Tibial nerve (tissue), 4 donors: ENCODE results near the gene EXOC3L2. TPM values are rescaled to one million over a fixed set of nuclear protein-coding genes. Genes with fewer than 3 reads are reported as not detected.
"Not testable (repeated sequence)": the region's sequence is repeated elsewhere in the genome, so short reads cannot be mapped to it uniquely, and the experiment has no call there.

ENCODE experiments used
- DNase-seq, 2 donors: peaks; one replicate each; pipeline ENCODE4 v3.0.0-alpha.2; 2019; ENCODE audit warnings: low spot score in 2 of 2
- H3K27ac ChIP-seq, 4 donors: fragments of 200-600 bp; sonication (generic) in 3 of 4; one replicate each; pipeline ENCODE4 v1.5.1; 2017 to 2019; ENCODE audit warnings: mild to moderate bottlenecking in 1 of 4
- H3K27me3 ChIP-seq, 2 donors: fragments of 200-600 bp; sonication (generic) in 1 of 2; one replicate each; pipeline versions ENCODE4 v1.5.1 to v1.6.0; 2017 to 2019
- H3K36me3 ChIP-seq, 3 donors: fragments of 200-600 bp; sonication (generic); one replicate each; pipeline ENCODE4 v1.5.1; 2018 to 2019
- H3K4me1 ChIP-seq, 4 donors: fragments of 200-600 bp; sonication (generic) in 3 of 4; one replicate each; pipeline ENCODE4 v1.5.1; 2017 to 2019
- H3K4me3 ChIP-seq, 4 donors: fragments of 200-600 bp; sonication (generic) in 3 of 4; one replicate each; pipeline ENCODE4 v1.5.1; 2017 to 2019; ENCODE audit warnings: mild to moderate bottlenecking in 1 of 4, moderate library complexity in 1 of 4
- H3K9me3 ChIP-seq, 4 donors: fragments of 200-600 bp; sonication (generic) in 3 of 4; one replicate each; pipeline ENCODE4 v1.5.1; 2017 to 2019
- EP300 ChIP-seq, 2 donors: sonication (generic); formaldehyde crosslinking; IDR thresholded peaks; one replicate each; pipeline ENCODE4 v1.6.1; 2017; ENCODE audit warnings: antibody characterized with exemption in 2 of 2, mild to moderate bottlenecking in 1 of 2
- POLR2A ChIP-seq, 2 donors: fragments of 450-650 bp; IDR thresholded peaks; one replicate each; pipeline ENCODE4 v1.6.1; 2017; ENCODE audit warnings: antibody characterized with exemption in 2 of 2, mild to moderate bottlenecking in 2 of 2, moderate library complexity in 2 of 2
- WGBS, 2 donors: methylation state at CpG; one replicate each; pipeline ENCODE4 v1.1.5; 2018; 5-methylcytosine and 5-hydroxymethylcytosine counted together
- total RNA-seq, 4 donors: library from RNA; depleted of rRNA; stranded (reverse); fragments of >200 nt; gene quantifications; one replicate each; pipeline ENCODE4 v1.1.0, GENCODE V29; 2016
- TF ChIP-seq, protein P1 (sequence below), 5 experiments: fragments of 200-600 bp in 3 of 5; fragments of 450-650 bp in 2 of 5; sonication (generic) in 3 of 5; IDR thresholded peaks; one replicate each; pipeline ENCODE4 v1.5.1; 2016 to 2019; ENCODE audit warnings: antibody characterized with exemption in 5 of 5, mild to moderate bottlenecking in 3 of 5, moderate library complexity in 2 of 5

The EXOC3L2 gene
- total RNA-seq, 4 donors from 2014 or later, result 0.63 to 3.7 (median 2.3) TPM

DNA sequence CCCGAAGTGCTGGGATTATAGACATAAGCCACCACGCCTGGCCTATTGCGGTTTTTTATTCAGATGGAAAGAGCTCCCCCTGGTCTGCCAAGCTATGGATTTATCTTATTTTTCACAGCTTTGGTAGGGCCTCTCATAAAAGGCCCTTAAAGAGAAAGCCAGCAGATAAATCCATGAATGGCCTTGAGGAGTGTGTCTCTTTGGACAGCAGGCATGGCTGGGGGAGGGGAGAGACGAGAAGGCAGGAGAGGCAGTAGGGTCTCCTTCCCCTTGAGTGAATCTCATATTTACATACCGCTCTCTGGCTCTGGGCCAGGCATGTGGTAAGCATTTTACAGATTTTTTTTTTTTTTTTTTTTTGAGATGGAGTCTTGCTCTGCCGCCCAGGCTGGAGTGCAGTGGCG is 31.1 kb upstream of the EXOC3L2 start:
- 76 to 78% methylated on average over 7 of the region's 7 CpGs for WGBS, 2 donors
- Histone ChIP-seq H3K27ac (no peak overlapping the region), H3K4me3 (no peak overlapping the region), H3K27me3 (no peaks in the 10 kb centered on the region), H3K9me3 (no peaks in the 10 kb centered on the region), H3K36me3 (peaks cover 0 to 89% (median 4%) of the 10 kb centered on the region in 3 donors), H3K4me1 (peaks cover 0 to 7% (median 0%) of the 10 kb centered on the region in 4 donors)
- TF ChIP-seq POLR2A (IDR thresholded peaks at IDR 0.05), result no peak
- no peak for TF ChIP-seq EP300 (IDR thresholded peaks at IDR 0.05)
- TF ChIP-seq, protein P1, sequence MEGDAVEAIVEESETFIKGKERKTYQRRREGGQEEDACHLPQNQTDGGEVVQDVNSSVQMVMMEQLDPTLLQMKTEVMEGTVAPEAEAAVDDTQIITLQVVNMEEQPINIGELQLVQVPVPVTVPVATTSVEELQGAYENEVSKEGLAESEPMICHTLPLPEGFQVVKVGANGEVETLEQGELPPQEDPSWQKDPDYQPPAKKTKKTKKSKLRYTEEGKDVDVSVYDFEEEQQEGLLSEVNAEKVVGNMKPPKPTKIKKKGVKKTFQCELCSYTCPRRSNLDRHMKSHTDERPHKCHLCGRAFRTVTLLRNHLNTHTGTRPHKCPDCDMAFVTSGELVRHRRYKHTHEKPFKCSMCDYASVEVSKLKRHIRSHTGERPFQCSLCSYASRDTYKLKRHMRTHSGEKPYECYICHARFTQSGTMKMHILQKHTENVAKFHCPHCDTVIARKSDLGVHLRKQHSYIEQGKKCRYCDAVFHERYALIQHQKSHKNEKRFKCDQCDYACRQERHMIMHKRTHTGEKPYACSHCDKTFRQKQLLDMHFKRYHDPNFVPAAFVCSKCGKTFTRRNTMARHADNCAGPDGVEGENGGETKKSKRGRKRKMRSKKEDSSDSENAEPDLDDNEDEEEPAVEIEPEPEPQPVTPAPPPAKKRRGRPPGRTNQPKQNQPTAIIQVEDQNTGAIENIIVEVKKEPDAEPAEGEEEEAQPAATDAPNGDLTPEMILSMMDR (IDR thresholded peaks at IDR 0.05), result no peak
- no peak for DNase-seq

DNA sequence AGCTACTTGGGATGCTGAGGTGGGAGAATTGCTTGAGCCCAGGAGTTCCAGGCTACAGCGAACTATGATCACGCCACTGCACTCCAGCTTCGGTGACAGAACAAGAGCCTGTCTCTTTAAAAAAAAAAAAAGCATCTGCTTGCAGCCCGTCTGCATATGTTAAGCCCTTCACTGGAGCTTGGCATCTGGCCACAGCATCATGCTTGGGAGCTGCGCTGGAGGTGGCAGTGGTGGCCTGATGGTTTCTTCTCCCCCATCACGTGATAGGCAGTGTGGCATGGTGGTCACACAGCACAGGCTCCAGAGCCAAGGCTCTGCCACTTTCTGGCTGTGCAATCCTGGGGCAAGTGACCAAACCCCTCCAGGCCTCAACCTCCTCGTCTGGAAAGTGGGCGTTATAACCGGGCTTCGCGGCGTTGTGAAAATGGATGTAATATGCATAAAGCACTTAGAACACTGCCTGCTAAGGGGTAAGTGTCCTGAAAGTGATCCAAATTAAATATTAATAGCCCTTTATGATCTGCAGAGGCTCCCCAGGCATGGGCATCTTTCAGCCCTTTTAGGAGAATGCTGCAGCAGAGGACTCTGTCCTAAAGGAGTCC is 30.3 kb upstream of the EXOC3L2 start:
- H3K27ac ChIP-seq, result no peak overlapping the region
- H3K4me3 ChIP-seq, result no peak overlapping the region
- WGBS, 2 donors, result 62% methylated on average over 11 to 12 of the region's 12 CpGs
- no peaks in the 10 kb centered on the region for H3K9me3 ChIP-seq
- H3K36me3 ChIP-seq, result peaks cover 0 to 88% (median 4%) of the 10 kb centered on the region in 3 donors
- H3K4me1 ChIP-seq, result peaks cover 0 to 7% (median 0%) of the 10 kb centered on the region in 4 donors
- H3K27me3 ChIP-seq, result no peaks in the 10 kb centered on the region
- no peak for DNase-seq
- TF ChIP-seq POLR2A (IDR thresholded peaks at IDR 0.05), result no peak
- TF ChIP-seq EP300 (IDR thresholded peaks at IDR 0.05), result no peak
- TF ChIP-seq, protein P1 (IDR thresholded peaks at IDR 0.05), result no peak

DNA sequence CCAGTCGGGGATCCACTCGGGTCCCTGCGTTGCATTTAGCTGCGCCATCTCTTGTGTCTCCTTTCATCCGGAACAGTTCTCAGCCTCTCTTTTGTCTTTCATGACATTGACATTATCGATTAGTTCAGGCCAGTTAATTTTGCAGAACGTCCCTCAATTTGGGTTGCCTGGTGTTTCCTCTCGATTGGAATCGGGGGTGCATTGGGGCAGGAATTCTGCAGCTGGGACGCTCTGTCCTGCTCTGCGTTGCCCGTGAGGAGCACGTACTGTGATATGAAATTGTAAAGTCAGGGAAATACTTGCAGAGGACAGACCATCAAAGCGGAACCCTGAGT is 28.3 kb upstream of the EXOC3L2 start:
- Histone ChIP-seq H3K27ac (no peak overlapping the region), H3K4me1 (peaks cover 0 to 7% (median 0%) of the 10 kb centered on the region in 4 donors), H3K4me3 (no peak overlapping the region), H3K36me3 (peaks cover 0 to 87% (median 4%) of the 10 kb centered on the region in 3 donors), H3K9me3 (no peaks in the 10 kb centered on the region), H3K27me3 (no peaks in the 10 kb centered on the region)
- no peak for TF ChIP-seq POLR2A (IDR thresholded peaks at IDR 0.05)
- no peak for TF ChIP-seq EP300 (IDR thresholded peaks at IDR 0.05)
- TF ChIP-seq, protein P1 (IDR thresholded peaks at IDR 0.05), result no peak
- 78 to 81% methylated on average over 14 of the region's 14 CpGs for WGBS, 2 donors
- DNase-seq, result no peak

DNA sequence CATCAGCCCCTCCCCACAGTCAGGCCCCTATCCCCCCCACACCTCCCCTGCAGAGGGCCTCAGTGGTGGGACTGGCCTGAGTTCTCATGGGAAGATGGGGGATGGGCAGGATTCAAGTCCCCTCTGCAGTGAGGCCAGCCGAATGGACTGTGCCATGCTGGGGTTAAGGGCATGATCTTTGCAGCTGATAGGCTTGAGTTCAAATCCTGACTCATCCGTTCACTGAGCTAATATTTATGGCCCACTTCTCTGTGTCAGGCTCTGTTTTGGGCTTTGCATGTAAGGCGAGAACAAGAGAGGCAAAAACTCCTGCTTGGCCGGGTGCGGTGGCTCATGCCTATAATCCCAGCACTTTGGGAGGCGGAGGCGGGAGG is 26.5 kb upstream of the EXOC3L2 start:
- Histone ChIP-seq H3K4me3 (no peak overlapping the region), H3K9me3 (no peaks in the 10 kb centered on the region), H3K4me1 (peaks cover 0 to 7% (median 0%) of the 10 kb centered on the region in 4 donors), H3K36me3 (peaks cover 0 to 92% (median 4%) of the 10 kb centered on the region in 3 donors), H3K27me3 (no peaks in the 10 kb centered on the region), H3K27ac (no peak overlapping the region)
- TF ChIP-seq, protein P1 (IDR thresholded peaks at IDR 0.05), result no peak
- no peak for TF ChIP-seq POLR2A (IDR thresholded peaks at IDR 0.05)
- TF ChIP-seq EP300 (IDR thresholded peaks at IDR 0.05), result no peak
- no peak for DNase-seq
- 69 to 79% methylated on average over 7 of the region's 7 CpGs for WGBS, 2 donors

DNA sequence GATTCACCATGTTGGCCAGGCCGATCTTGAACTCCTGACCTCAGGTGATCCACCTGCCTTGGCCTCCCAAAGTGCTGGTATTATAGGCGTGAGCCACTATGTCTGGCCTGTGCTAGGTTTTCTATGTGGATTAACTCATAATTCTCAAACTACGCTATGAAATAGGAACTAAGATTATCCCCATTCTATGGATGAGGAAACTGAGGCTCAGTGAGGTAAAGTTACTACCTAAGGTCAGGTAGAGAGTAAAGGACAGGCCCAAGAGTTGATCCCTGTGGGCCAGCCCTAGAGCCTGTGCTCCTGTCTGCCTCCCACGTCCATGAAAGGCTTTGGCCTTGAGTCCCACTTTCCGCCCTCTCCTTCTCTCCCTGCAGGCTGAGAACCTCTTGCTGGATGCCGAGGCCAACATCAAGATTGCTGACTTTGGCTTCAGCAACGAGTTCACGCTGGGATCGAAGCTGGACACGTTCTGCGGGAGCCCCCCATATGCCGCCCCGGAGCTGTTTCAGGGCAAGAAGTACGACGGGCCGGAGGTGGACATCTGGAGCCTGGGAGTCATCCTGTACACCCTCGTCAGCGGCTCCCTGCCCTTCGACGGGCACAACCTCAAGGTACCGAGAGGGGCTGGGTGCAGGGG is 26.0 kb upstream of the EXOC3L2 start:
- Histone ChIP-seq H3K36me3 (peaks cover 0 to 96% (median 4%) of the 10 kb centered on the region in 3 donors), H3K27ac (no peak overlapping the region), H3K9me3 (no peaks in the 10 kb centered on the region), H3K4me1 (peaks cover 0 to 7% (median 0%) of the 10 kb centered on the region in 4 donors), H3K4me3 (no peak overlapping the region), H3K27me3 (no peaks in the 10 kb centered on the region)
- no peak for DNase-seq
- WGBS, 2 donors, result 61 to 74% methylated on average over 12 to 21 of the region's 21 CpGs
- TF ChIP-seq, protein P1 (IDR thresholded peaks at IDR 0.05), result no peak
- TF ChIP-seq POLR2A (IDR thresholded peaks at IDR 0.05) (no peak), EP300 (IDR thresholded peaks at IDR 0.05) (no peak)

DNA sequence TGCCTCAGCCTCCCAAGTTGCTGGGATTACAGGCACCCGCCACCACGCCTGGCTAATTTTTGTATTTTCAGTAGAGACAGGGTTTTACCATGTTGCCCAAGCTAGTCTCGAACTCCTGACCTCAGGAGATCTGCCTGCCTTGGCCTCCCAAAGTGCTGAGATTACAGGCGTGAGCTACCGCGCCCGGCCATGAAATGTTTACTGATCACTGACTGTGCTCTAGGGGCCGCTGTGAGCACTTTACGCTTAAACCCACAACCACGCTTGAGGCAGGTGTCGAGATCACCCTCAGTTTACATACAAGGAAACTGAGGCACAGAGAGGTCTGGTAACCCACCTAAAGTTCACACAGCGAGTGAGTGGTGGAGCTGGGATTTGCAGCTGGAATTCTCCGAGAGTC is 24.7 kb upstream of the EXOC3L2 start:
- 86 to 93% methylated on average over 13 of the region's 13 CpGs for WGBS, 2 donors
- H3K4me1 ChIP-seq, result not testable (repeated sequence)
- H3K36me3 ChIP-seq, result peaks cover 0 to 88% (median 4%) of the 10 kb centered on the region in 3 donors

More for the DNA sequence above, 24.7 kb upstream of the EXOC3L2 start:
- H3K9me3 ChIP-seq, H3K27me3 ChIP-seq, H3K27ac ChIP-seq, H3K4me3 ChIP-seq, DNase-seq: not testable (repeated sequence)
